Measurements from ENCODE around the gene FAM149B1.

Gene FAM149B1

DNA sequence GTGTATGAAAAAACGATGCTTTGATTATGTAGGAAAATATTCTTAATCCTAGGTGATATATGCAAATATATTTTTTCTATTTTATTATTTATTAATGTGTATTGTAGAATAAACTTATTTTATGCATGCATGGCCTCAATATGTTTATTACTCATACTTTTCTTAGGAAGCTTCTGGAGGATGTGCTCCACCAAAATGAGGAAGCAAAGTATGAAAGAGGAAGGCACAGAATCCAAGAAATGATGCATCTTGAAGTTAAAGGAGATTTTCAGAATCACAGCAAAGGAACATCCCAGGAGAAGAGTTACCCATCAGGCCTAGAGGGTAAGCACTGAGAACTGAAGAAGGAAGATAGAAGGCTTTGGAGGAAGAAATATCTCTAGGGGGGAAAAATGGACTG lies 119.5 kb downstream of the FAM149B1 start:
- no peak for DNase-seq (ENCODE audit: low read depth)

DNA sequence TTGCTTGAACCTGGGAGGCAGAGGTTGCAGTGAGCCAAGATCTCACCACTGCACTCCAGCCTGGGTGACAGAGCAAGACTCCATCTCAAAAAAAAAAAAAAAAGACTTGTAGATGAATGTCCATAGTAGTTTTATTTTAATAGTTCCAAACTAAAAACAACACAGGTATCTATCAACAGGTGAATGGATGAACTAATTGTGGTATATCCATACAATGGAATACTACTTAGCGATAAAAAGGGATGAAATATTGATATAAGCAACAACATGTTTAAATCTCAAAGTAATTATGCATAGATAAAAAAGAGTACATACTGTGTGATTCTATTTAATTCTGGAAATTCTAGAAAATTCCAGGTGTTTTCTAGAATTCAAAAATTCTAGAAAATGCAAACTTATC lies 122.0 kb downstream of the FAM149B1 start:
- no peak for DNase-seq (ENCODE audit: low read depth)

DNA sequence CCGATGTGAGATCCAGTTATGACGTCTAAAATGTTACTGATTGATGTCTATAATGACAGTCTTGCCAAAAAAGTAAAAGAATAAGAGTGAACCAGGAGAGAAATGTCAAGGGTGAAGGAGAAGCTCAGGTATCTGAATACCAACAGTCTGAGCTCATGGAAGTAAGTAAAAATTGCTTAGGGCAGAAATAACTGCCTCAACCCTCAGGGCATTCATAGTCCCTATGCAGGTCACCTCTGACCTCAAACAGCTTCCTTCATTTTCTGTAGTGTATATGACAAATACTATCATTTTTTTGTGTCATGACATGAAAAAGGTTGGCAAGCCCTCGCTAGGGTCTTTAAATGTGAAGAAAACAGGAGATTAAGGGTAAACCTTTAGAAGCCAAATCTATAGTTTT lies 125.5 kb downstream of the FAM149B1 start:
- no peak for DNase-seq (ENCODE audit: low read depth)
